PC-3 (cell line): ENCODE data around the gene KCNH8.

Experiments used
- CTCF ChIP-seq: fragments of 300-600 bp; sonication (generic); conservative IDR thresholded peaks from 2 replicates; pipeline ENCODE4 v1.5.1; 2017; ENCODE audit warnings: antibody characterized with exemption, low read depth, mild to moderate bottlenecking, low read length
- EZH2 ChIP-seq: fragments of 300-600 bp; sonication (generic); IDR thresholded peaks from one replicate; pipeline ENCODE4 v1.6.1; 2017; ENCODE audit warnings: antibody characterized with exemption, mild to moderate bottlenecking, low read length; ENCODE audit not compliant: unreplicated experiment
- EZH2phosphoT487 ChIP-seq: fragments of 300-600 bp; sonication (generic); IDR thresholded peaks from 2 replicates; pipeline ENCODE4 v1.6.1; 2018; ENCODE audit warnings: mild to moderate bottlenecking, antibody characterized with exemption, low read length, borderline replicate concordance

GRCh38 chr3:19139863-19140262 lies 8.4 kb upstream of the KCNH8 start:
- TF ChIP-seq CTCF (no peak), EZH2 (no peak), EZH2phosphoT487 (no peak)
